Sigmoid colon (tissue), 3 donors: ENCODE results near the gene MITD1.

ENCODE experiments used
- POLR2A ChIP-seq, 2 donors: fragments of 450-650 bp; IDR thresholded peaks; one replicate each; pipeline ENCODE4 v1.6.1; 2016; ENCODE audit warnings: antibody characterized with exemption in 2 of 2, mild to moderate bottlenecking in 2 of 2, moderate library complexity in 2 of 2
- TF ChIP-seq, protein P1 (sequence below), 4 experiments: fragments of 450-650 bp in 3 of 4; fragments of 200-600 bp in 1 of 4; IDR thresholded peaks; one replicate each; pipeline ENCODE4 v1.5.1; 2016 to 2019; ENCODE audit warnings: antibody characterized with exemption in 4 of 4, mild to moderate bottlenecking in 3 of 4, moderate library complexity in 2 of 4

DNA sequence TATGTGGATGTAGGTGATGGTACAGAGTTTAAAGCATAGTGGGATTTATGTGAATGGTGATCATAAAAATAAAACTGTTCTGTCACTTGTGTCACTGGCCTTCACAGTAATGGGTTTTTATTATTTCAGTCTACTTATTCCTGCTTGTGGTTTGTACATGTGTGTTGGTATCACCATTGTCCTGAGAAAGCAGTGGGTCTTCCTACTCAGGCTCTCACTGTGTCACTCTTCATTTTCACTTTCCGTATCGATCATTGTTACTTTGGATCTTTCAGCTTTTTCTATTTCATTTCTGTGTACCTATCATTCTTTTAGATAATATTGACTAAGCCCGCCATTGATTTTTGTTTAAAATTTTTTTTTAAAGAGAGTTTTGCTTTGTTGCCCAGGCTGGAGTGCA is 7.5 kb upstream of the MITD1 start:
- TF ChIP-seq, protein P1, sequence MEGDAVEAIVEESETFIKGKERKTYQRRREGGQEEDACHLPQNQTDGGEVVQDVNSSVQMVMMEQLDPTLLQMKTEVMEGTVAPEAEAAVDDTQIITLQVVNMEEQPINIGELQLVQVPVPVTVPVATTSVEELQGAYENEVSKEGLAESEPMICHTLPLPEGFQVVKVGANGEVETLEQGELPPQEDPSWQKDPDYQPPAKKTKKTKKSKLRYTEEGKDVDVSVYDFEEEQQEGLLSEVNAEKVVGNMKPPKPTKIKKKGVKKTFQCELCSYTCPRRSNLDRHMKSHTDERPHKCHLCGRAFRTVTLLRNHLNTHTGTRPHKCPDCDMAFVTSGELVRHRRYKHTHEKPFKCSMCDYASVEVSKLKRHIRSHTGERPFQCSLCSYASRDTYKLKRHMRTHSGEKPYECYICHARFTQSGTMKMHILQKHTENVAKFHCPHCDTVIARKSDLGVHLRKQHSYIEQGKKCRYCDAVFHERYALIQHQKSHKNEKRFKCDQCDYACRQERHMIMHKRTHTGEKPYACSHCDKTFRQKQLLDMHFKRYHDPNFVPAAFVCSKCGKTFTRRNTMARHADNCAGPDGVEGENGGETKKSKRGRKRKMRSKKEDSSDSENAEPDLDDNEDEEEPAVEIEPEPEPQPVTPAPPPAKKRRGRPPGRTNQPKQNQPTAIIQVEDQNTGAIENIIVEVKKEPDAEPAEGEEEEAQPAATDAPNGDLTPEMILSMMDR (IDR thresholded peaks at IDR 0.05), result no peak
- no peak for TF ChIP-seq POLR2A (IDR thresholded peaks at IDR 0.05)
